AG10803 (cell line): ENCODE data around the gene SLC6A4.

ENCODE experiments used
- DNase-seq: peaks from one replicate; pipeline ENCODE4 v3.0.0; 2010; ENCODE audit warnings: low read depth
- H3K4me3 ChIP-seq: 2 replicates; pipeline ENCODE4 v1.5.1; 2011; ENCODE audit warnings: mild to moderate bottlenecking, low read length, control low read depth
- CTCF ChIP-seq: conservative IDR thresholded peaks from 2 replicates; pipeline ENCODE4 v1.5.1; 2011; ENCODE audit warnings: mild to moderate bottlenecking, low read length, control low read depth, inconsistent platforms

Gene SLC6A4

GRCh38 chr17:30267625-30268024, 32.1 kb upstream of the SLC6A4 start:
- no peak overlapping the region for H3K4me3 ChIP-seq
- no peak for DNase-seq
- TF ChIP-seq CTCF: no peak

GRCh38 chr17:30263552-30264333, 28.2 kb upstream of the SLC6A4 start:
- DNase-seq: no peak
- no peak for TF ChIP-seq CTCF
- H3K4me3 ChIP-seq: no peak overlapping the region

- no peak for TF ChIP-seq CTCF
- H3K4me3 ChIP-seq: no peak overlapping the region
- peak; percentile 60 for DNase-seq
These were observed 21.4 kb upstream of the SLC6A4 start for GRCh38 chr17:30256756-30257506.

- no peak for TF ChIP-seq CTCF
- no peak overlapping the region for H3K4me3 ChIP-seq
- DNase-seq: no peak
These were observed 18.7 kb upstream of the SLC6A4 start for GRCh38 chr17:30254150-30254549.

GRCh38 chr17:30253312-30253711, 17.8 kb upstream of the SLC6A4 start:
- no peak for TF ChIP-seq CTCF
- no peak for DNase-seq
- no peak overlapping the region for H3K4me3 ChIP-seq

- no peak for DNase-seq
- no peak for TF ChIP-seq CTCF
- no peak overlapping the region for H3K4me3 ChIP-seq
These were observed 16.4 kb upstream of the SLC6A4 start for GRCh38 chr17:30251931-30252330.

GRCh38 chr17:30249460-30249859, 14.0 kb upstream of the SLC6A4 start:
- DNase-seq: no peak
- no peak for TF ChIP-seq CTCF
- no peak overlapping the region for H3K4me3 ChIP-seq
